Activated CD4-positive, alpha-beta T cell treated with anti-CD3 and anti-CD28 coated beads for 1 hour (primary cell): ENCODE measurements around the gene DDX21.
"Not testable (repeated sequence)": the region's sequence is repeated elsewhere in the genome, so short reads cannot be mapped to it uniquely, and the experiment has no call there.

ENCODE experiments used
- DNase-seq: peaks from one replicate; pipeline ENCODE4 v3.0.0-alpha.2; 2020

Gene DDX21

DNA sequence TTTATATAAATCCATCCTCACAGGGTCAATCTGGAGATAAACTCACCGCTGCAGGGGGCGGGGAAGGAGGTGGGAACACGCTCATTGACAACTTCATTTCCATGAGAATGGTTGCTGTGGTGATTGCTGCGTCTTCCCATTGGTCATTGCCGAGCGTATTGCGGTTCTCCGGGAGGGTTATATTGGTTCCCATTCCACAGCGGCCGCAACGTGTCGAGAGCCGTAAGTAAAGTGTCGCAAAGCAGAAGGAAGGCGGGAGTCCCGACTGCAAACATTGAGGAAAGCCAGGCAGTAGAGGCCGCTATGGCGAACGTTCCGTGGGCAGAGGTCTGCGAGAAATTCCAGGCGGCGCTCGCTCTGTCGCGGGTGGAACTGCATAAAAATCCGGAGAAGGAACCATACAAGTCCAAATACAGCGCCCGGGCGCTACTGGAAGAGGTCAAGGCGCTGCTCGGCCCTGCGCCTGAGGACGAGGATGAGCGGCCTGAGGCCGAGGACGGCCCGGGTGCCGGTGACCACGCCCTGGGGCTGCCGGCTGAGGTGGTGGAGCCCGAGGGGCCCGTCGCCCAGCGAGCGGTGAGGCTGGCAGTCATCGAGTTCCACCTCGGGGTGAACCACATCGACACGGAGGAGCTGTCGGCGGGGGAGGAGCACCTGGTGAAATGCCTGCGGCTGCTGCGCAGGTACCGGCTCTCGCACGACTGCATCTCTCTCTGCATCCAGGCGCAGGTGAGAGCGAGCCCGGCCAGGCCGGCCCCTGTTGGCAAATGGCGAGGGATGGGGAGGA is 32.8 kb downstream of the DDX21 start, which contains the start of gene KIFBP:
Gene KIFBP (plus strand): TSS at position 274 of the 787 bp plus-strand sequence. CDS start 30 bp downstream, at position 304.
- peak; percentile 67 for DNase-seq

DNA sequence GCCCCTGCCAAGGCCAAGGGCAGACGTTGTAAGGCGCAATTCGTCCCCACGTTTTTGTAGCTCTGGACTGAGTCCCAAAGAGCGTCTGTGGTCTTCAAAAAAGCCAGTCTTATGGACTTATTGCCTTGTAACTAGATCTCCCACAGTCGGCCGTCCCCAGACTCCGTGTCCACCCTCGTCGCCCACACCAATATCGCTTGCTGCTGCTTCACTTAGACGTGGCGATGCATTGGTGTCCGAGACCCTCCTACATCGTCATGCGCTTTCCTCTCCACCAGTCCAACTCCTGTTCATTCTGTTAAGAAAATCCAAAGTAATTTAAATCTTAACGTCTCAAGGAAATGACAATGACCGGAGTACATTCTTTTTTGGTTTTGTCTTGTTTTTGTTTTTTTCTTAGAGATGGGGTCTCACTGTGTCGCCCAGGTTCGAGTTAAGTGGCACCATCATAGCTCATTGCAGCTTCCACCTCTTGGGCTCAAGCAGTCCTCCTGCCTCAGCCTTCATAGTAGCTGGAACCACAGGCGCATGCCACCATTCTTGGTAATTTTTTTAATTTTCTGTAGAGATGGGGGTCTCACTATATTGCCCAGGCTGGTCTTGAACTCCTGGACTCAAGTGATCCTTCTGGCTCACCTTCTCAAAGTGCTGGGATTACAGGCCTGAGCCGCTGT is 33.5 kb downstream of the DDX21 start:
- no peak for DNase-seq

DNA sequence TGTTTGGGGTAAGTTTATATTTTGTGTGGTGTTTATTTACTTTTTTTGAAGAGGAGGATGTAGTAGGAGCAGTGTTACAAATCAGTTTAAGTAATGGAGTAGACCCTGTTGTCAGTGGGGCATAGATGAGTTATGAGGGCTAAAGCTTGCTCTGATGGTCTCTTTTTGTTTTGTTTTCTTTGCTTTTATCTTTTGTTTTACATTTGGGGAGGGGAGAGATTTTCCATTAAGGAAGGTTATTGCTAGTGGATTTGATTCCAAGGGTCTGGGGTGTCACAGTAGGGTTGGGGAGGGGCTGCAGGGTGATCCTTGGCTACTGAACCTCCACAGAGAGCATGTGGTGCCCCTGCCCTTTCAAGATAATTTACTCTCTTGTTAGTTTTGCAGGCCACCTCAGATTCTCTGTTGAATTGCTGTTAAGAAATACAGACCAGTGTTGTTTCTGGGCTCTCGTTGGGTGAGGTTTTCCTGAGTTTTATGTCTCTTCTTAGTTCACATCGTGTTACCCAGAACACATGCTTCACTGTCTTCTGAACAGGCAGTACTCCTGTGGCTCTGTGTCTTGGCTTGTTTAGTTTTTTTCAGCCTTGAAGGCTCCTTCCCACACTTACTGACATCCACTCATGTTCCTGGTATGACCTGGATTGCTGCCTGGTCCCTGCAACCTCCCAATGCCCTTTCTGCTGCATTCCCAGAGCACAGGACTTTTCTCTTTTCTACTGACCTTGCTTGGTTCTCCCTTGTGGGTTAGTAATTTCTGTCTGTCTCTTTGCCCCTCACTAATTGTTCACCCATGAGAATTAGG is 36.9 kb downstream of the DDX21 start:
- DNase-seq = no peak

DNA sequence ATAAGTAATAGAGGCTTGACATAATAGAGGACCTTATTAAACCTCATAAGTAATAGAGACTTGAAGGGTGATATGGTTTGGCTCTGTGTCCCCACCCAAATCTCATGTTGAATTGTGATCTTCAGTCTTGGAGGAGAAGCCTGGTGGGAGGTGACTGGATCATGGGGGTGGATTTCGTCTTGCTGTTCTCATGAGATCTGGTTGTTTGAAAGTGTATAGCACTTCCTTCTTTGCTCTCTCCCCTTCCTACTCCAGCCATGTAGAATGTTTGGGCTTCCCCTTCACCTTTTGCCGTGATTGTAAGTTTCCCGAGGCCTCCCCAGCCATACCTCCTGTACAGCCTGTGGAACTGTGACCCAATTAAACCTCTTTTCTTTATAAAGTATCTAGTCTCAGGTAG is 41.2 kb downstream of the DDX21 start:
- DNase-seq = no peak

DNA sequence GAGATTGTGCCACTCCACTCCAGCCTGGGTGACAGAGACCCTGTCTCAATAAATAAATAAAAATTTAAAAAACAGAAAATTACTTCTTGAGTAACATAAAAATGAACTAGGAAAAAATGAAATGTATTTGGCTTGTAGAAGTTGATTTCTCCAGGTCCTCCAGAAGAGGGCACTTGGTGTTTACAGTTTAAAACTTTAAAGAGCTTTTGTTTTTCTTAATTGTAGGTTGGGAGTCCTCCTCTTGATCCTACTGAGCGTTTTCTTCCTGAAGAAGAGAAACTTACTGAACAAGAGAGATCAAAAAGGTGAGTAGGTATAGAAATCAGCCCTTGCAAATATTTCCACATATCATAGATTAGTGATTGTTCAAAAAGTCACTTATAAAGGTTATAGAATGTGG is 48.9 kb downstream of the DDX21 start:
- no peak for DNase-seq

DNA sequence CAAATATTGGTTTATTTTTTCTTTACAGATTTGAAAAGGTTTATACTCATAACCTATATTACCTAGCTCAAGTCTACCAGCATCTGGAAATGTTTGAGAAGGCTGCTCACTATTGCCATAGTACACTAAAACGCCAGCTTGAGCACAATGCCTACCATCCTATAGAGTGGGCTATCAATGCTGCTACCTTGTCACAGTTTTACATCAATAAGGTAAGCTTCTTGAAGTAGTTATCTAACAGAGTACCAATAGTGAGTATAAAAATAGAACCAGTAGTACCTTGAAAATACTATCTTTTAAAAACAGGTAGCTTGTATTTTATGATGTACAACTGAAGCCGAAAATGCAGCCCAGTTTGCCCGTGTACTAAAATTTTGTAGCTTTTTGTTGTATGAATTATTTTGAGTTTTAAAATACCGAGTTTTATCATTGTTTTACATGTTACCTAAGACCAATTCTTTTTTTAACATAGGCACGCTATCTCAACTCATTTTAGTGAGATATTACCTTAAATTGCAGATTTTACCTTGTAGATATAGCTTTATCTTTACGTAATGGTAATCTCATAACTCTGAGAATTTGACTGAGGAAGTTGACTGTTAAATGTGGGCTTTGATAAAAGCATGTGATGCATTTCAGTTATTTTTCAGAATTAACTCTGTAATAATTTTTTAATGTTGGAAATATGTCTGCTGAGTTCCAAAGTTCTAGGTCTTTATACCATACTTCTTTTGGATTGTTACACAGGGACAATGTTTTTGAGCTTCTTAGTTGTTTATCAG is 49.9 kb downstream of the DDX21 start:
- DNase-seq = no peak

DNA sequence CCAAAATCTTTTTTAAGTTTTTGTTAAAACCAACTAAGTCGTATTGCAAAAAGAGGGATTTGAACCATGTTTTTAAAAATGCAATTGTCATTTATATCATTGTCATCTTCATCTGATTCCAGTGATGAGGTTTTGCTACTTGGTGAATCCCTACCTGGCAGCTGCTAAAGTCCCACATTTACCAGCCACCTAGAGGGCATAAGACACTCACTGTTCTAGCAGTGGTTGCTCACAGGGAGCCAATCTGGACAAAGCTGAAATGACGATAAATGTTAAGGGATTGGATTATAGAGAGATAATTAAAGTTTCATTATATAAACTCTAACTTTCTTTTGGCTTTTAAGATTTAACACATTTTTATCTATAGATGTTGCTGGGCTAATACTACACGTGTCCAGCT is 51.3 kb downstream of the DDX21 start:
- no peak for DNase-seq

DNA sequence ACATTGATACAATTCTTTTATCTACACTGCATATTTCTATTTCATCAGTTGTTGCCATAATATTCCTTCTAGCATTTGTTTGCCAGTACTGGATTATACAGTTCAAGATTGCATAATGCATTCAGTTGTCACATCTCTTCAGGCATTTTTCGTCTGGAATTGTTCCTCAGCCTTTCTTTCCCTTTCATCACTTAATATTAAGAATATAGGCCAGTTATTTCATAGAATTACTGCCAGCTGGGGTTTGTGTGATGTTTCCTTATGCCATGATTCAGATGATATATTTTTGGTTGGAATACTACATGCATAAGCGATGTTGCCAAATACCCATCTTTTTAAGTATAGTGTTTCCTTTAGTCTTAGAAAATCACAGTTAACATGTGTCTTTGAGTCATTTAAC is 53.4 kb downstream of the DDX21 start:
- no peak for DNase-seq

DNA sequence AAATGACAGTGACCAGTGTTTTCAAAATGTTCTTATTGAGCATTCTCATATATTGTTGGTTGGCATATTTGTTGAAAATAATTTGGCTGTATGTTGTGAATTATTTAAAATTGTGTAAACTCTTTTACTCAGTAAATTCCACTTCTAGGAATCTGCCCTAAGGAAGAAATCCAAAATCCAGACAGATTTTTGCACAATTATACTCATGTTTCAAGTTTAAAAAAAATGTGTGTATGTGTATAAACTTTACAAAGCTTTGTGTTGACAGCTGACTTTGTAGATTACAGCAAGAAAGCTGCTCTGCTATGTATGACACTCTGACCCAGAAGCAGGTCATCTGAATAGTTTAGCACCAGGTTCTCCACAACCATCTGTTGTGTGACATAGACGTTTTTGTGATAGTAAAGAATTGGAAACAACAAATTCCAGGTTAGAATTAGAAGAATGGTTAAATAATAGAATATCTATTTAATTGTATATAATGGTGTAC is 54.2 kb downstream of the DDX21 start:
- DNase-seq = no peak

DNA sequence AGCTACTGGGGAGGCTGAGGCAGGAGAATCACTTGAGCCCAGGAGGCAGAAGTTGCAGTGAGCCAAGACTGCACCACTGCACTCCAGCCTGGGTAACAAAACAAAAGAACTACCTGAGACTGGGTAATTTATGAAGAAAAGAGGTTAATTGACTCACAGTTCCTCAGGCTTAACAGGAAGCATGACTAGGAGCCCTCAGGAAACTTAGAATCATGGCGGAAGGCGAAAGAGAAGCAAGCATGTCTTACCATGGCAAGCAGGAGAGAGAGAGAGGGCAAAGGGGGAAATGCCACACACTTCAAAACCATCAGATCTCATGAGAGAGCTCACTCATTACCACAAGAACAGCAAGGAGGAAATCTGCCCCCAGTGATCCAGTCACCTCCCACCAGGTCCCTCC is 56.8 kb downstream of the DDX21 start:
- DNase-seq = not testable (repeated sequence)

DNA sequence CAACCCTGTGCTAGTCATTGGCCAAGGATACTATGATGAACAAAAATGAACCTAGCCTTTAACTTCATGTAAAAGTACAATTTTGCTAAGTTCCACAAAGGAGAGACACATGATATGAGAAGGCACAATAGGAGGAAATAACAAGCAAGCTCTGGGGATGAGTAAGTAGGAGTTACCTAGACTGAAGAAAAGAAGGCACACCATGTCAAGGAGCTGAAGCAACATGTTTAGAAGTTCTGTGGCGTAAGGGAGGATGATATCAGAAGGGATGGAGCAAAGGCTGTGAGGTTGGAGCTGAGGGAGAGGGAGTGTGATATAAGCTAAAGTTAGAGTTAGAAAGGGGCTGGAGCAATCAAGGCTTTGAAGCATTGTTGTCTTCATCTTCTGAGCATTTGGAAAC is 58.2 kb downstream of the DDX21 start:
- no peak for DNase-seq

DNA sequence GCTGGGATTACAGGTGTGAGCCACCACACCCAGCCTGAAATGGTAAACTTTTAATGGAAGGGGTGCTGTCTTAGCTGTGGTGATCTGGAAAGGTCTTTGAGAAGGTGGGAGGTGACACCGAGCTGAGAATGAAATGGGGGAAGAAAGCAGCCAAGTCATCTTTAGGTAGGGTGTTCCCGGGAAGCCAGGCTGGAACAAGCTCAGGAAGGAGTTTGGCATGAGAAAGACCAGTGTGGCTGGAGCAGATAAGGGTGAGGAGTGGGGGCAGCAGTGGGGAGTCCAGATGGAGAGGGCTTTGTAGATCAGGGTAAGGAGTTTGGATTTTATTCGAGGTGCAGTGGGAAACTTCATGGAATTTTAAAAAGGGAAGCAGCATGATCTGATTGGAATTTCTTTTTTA is 62.6 kb downstream of the DDX21 start:
- no peak for DNase-seq

DNA sequence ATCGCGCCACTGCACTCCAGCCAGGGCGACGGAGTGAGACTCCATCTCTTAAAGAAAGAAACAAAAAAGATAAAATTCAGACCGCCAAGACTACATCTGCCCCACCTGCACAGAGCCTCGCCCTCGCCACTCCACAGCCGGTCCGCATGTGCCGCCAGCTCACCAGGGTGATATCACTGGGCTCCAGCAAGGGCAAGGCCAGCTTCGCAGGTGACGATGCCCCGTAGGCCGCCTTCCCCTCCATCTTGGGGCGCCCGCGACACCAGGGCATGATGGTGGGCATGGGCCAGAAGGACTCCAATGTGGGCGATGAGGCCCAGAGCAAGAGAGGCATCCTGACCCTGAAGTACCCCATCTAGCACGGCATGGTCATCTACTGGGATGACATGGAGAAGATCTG is 66.6 kb downstream of the DDX21 start:
- no peak for DNase-seq

DNA sequence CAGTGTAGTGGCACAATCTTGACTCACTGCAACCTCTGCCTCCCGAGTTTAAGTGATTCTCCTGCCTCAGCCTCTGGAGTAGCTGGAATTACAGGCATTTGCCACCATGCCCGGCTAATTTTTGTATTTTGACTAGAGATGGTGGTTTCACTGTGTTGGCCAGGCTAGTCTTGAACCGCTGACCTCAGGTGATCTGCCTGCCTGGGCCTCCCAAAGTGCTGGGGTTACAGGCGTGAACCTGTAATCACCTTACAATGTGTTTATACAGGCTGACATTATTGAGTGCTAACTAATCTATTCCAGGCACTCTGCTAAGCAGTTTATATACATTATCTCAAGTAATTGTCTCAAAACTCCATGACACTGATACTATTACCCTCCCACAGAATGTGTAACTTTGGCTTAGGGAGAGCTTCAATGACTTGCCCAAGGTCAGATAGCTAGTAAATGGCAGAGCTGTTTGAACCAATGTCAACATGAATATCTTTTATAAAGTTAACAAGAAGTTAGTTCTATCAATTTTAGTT is 69.5 kb downstream of the DDX21 start:
- DNase-seq = no peak

DNA sequence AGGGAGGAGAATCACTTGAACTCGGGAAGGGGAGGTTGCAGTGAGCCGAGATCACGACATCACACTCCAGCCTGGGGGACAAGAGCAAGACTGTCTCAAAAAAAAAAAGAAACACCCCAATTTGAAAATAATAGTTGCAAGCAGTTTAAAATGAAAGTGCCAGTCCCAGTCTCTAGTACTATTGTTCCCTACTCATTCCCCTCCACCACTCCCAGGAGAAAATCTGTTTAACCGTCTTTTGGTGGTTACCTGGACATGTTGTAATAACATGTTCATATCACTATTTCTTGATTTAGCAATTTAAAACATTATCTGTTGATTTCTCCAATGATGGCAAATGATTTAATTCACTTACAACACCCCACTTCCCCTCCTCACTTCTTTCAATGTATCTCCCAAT is 77.3 kb downstream of the DDX21 start:
- DNase-seq = no peak
